Measurements from ENCODE around the gene CSNK2A1.

GRCh38 chr20:592506-592905 lies 48.9 kb upstream of the CSNK2A1 start:
- TF ChIP-seq CTCF (IDR thresholded peaks at IDR 0.05) (no peak), EZH2 (IDR thresholded peaks at IDR 0.05; ENCODE audit: borderline replicate concordance, insufficient read depth, low read depth, low read length, poor library complexity, severe bottlenecking) (no peak)
